Transverse colon (tissue), 4 donors: ENCODE measurements around the gene HTR3A.

Source experiments
- CTCF ChIP-seq, 5 experiments: fragments of 200-600 bp in 3 of 5; fragments of 450-650 bp in 2 of 5; sonication (generic) in 3 of 5; IDR thresholded peaks; 1 replicate in 2 of 5; 2 replicates in 3 of 5; pipeline ENCODE4 v1.5.1; 2016 to 2017; ENCODE audit warnings: antibody characterized with exemption in 5 of 5, inconsistent platforms in 3 of 5, mild to moderate bottlenecking in 2 of 5, moderate library complexity in 1 of 5
- EP300 ChIP-seq: sonication (generic); formaldehyde crosslinking; IDR thresholded peaks from one replicate; pipeline ENCODE4 v1.6.1; 2017; ENCODE audit warnings: antibody characterized with exemption, low read depth
- POLR2A ChIP-seq: fragments of 450-650 bp; IDR thresholded peaks from one replicate; pipeline ENCODE4 v1.6.1; 2016; ENCODE audit warnings: antibody characterized with exemption, mild to moderate bottlenecking, moderate library complexity
- POLR2AphosphoS5 ChIP-seq, 3 donors: sonication (generic); formaldehyde crosslinking; IDR thresholded peaks; one replicate each; pipeline ENCODE4 v1.6.1; 2016; ENCODE audit warnings: antibody characterized with exemption in 3 of 3

GRCh38 chr11:113937918-113938317 is 37.0 kb upstream of the HTR3A start:
- no peak for TF ChIP-seq CTCF (IDR thresholded peaks at IDR 0.05)
- no peak for TF ChIP-seq POLR2A
- TF ChIP-seq POLR2AphosphoS5 (IDR thresholded peaks at IDR 0.05) = no peak
- no peak for TF ChIP-seq EP300
